HCT116 (cell line): ENCODE results near the gene CA10. TPM values are rescaled to one million over a fixed set of nuclear protein-coding genes. Genes with fewer than 3 reads are reported as not detected.

ENCODE experiments used
- ATAC-seq: fragments of 200-7000 bp; cut with Tn5 transposase; 2 replicates; pipeline ENCODE4 v1.9.1; 2020; ENCODE audit warnings: mild to moderate bottlenecking, moderate library complexity
- BruUV-seq: library from RNA; stranded (reverse); fragments of 400-500 nt; replicated peaks from 2 replicates; lab custom pipeline; 2021; lab: Mats Ljungman, UMichigan
- CTCF ChIA-PET: fragments of 300-600 bp; sonication (Branson Sonifier 250); formaldehyde crosslinking; loops from one replicate; lab custom pipeline; 2021; ENCODE audit warnings: antibody characterized with exemption; lab: Charles Lee
- POLR2A ChIA-PET: fragments of 300-600, 350-600 bp; sonication (Branson Sonifier 250); formaldehyde crosslinking; loops from one replicate; lab custom pipeline; 2021; ENCODE audit warnings: antibody characterized with exemption; lab: Charles Lee
- RAD21 ChIA-PET, 2 experiments: fragments of 300-600 bp; sonication (Branson Sonifier 250); formaldehyde crosslinking; loops; one replicate each; lab custom pipeline; 2023; ENCODE audit warnings: low total read pairs in 2 of 2; ENCODE audit not compliant: uncharacterized antibody in 2 of 2, unreplicated experiment in 2 of 2, low non-redundant PET in 1 of 2; lab: Charles Lee
- DNase-seq: peaks from one replicate; pipeline ENCODE4 v3.0.0-alpha.2; 2010; ENCODE audit warnings: low read depth, low spot score
- H2AFZ ChIP-seq: fragments of 200-600 bp; shearing (Covaris generic), sonication (generic); 2 replicates; pipeline ENCODE4 v1.6.1; 2017; ENCODE audit warnings: low read depth, mixed run types, mixed read lengths, antibody characterized with exemption, low read length; ENCODE audit not compliant: poor library complexity, severe bottlenecking
- H3K27ac ChIP-seq: 2 replicates; pipeline ENCODE4 v1.5.1; 2012; ENCODE audit warnings: low read depth, low read length
- H3K27me3 ChIP-seq: fragments of 200-600 bp; sonication (generic); 2 replicates; pipeline ENCODE4 v1.6.1; 2016; ENCODE audit warnings: mixed run types, low read length, mixed read lengths; ENCODE audit not compliant: insufficient read depth
- H3K36me3 ChIP-seq, 2 experiments: fragments of 200-500 bp in 1 of 2; fragments of 200-600 bp in 1 of 2; sonication (Bioruptor generic) in 1 of 2; sonication (generic) in 1 of 2; 2 replicates each; pipeline versions ENCODE4 v1.5.1 to v1.6.1; 2014 to 2016; ENCODE audit warnings: low read length in 2 of 2, inconsistent platforms in 1 of 2, mixed read lengths in 1 of 2, mixed run types in 1 of 2; ENCODE audit not compliant: insufficient read depth in 2 of 2, control insufficient read depth in 1 of 2
- H3K4me1 ChIP-seq, 2 experiments: fragments of 200-600 bp in 1 of 2; sonication (generic) in 1 of 2; 2 replicates each; pipeline versions ENCODE4 v1.5.1 to v1.6.1; 2012 to 2017; ENCODE audit warnings: low read length in 2 of 2, inconsistent platforms in 1 of 2, mild to moderate bottlenecking in 1 of 2, mixed read lengths in 1 of 2, mixed run types in 1 of 2, moderate library complexity in 1 of 2; ENCODE audit not compliant: insufficient read depth in 2 of 2, control insufficient read depth in 1 of 2
- H3K4me2 ChIP-seq: fragments of 200-600 bp; sonication (generic); 2 replicates; pipeline ENCODE4 v1.6.1; 2017; ENCODE audit warnings: mixed run types, low read length, mixed read lengths
- H3K4me3 ChIP-seq, 2 experiments: fragments of 200-600 bp in 1 of 2; sonication (generic) in 1 of 2; replicated peaks in 1 of 2; 2 replicates each; pipeline ENCODE4 v1.5.1; 2011 to 2016; ENCODE audit warnings: low read length in 2 of 2, control low read depth in 1 of 2, low read depth in 1 of 2, mild to moderate bottlenecking in 1 of 2, mixed read lengths in 1 of 2, mixed run types in 1 of 2
- H3K79me2 ChIP-seq: fragments of 200-600 bp; sonication (generic); 2 replicates; pipeline ENCODE4 v1.6.1; 2017; ENCODE audit warnings: mild to moderate bottlenecking, mixed run types, low read length, moderate library complexity, mixed read lengths; ENCODE audit not compliant: insufficient read depth
- H3K9ac ChIP-seq: fragments of 200-600 bp; sonication (generic); 2 replicates; pipeline ENCODE4 v1.6.1; 2016; ENCODE audit warnings: low read length, mixed read lengths
- H3K9me2 ChIP-seq: fragments of 200-600 bp; sonication (generic), shearing (Covaris generic); 2 replicates; pipeline ENCODE4 v1.6.1; 2017; ENCODE audit warnings: mixed run types, mild to moderate bottlenecking, moderate library complexity; ENCODE audit not compliant: insufficient read depth
- H3K9me3 ChIP-seq, 2 experiments: fragments of 200-500 bp in 1 of 2; fragments of 200-600 bp in 1 of 2; sonication (Bioruptor generic) in 1 of 2; sonication (generic) in 1 of 2; 2 replicates each; pipeline ENCODE4 v1.6.1; 2014 to 2017; ENCODE audit warnings: low read length in 2 of 2, mixed read lengths in 2 of 2, inconsistent platforms in 1 of 2, low read depth in 1 of 2, mild to moderate bottlenecking in 1 of 2, mixed run types in 1 of 2, moderate library complexity in 1 of 2; ENCODE audit not compliant: control insufficient read depth in 1 of 2, insufficient read depth in 1 of 2
- H4K20me1 ChIP-seq: fragments of 200-600 bp; sonication (generic), shearing (Covaris generic); 2 replicates; pipeline ENCODE4 v1.6.1; 2017; ENCODE audit warnings: mixed run types, mild to moderate bottlenecking, moderate library complexity; ENCODE audit not compliant: insufficient read depth
- CBX3 ChIP-seq: IDR thresholded peaks from 2 replicates; pipeline ENCODE4 v1.6.1; 2012; ENCODE audit warnings: low read depth
- CEBPB ChIP-seq: IDR thresholded peaks from 2 replicates; pipeline ENCODE4 v1.6.1; 2012; ENCODE audit warnings: low read depth
- ELF1 ChIP-seq: IDR thresholded peaks from 2 replicates; pipeline ENCODE4 v1.6.1; 2012; ENCODE audit warnings: low read depth, borderline replicate concordance
- EZH2 ChIP-seq: fragments of 200-600 bp; sonication (generic); IDR thresholded peaks from 2 replicates; pipeline ENCODE4 v1.6.1; 2017; ENCODE audit warnings: antibody characterized with exemption, mixed run types
- JUND ChIP-seq: IDR thresholded peaks from 2 replicates; pipeline ENCODE4 v1.6.1; 2012
- POLR2A ChIP-seq: IDR thresholded peaks from 2 replicates; pipeline ENCODE4 v1.7.0; 2011; ENCODE audit warnings: borderline replicate concordance; ENCODE audit not compliant: insufficient read depth, insufficient read length; ENCODE audit errors: extremely low read depth
- POLR2AphosphoS5 ChIP-seq: IDR thresholded peaks from 2 replicates; pipeline ENCODE4 v1.6.1; 2011; ENCODE audit warnings: mild to moderate bottlenecking, low read depth, low read length, moderate library complexity
- RAD21 ChIP-seq: IDR thresholded peaks from 2 replicates; pipeline ENCODE4 v1.6.1; 2012; ENCODE audit warnings: low read depth, mild to moderate bottlenecking
- SIN3A ChIP-seq: IDR thresholded peaks from 2 replicates; pipeline ENCODE4 v1.6.1; 2012; ENCODE audit warnings: low read depth
- SRF ChIP-seq: IDR thresholded peaks from 2 replicates; pipeline ENCODE4 v1.6.1; 2012; ENCODE audit warnings: low read depth
- ZNF274 ChIP-seq: fragments of 200-500 bp; sonication (Bioruptor generic); IDR thresholded peaks from 2 replicates; pipeline ENCODE4 v1.6.1; 2014; ENCODE audit warnings: mild to moderate bottlenecking, low read depth, low read length, inconsistent platforms
- intact Hi-C: fragments of 100-400 bp; cut with micrococcal nuclease; formaldehyde crosslinking; loops from 2 replicates; pipeline ENCODE4 v1.10.0; 2022
- total RNA-seq: library from RNA; stranded (reverse); gene quantifications from one replicate; pipeline ENCODE4 v1.2.1, GENCODE V29; 2021; ENCODE audit not compliant: unreplicated experiment
- TF ChIP-seq, protein P1 (sequence below): IDR thresholded peaks from 2 replicates; pipeline ENCODE4 v1.6.1; 2011; ENCODE audit warnings: mild to moderate bottlenecking, low read length, moderate library complexity; ENCODE audit not compliant: insufficient replicate concordance; ENCODE audit errors: extremely low read depth
- TF ChIP-seq, protein P2 (sequence below): IDR thresholded peaks from 2 replicates; pipeline ENCODE4 v1.6.1; 2012
- TF ChIP-seq, protein P3 (sequence below): IDR thresholded peaks from 2 replicates; pipeline ENCODE4 v1.6.1; 2012
- TF ChIP-seq, protein P4 (sequence below): IDR thresholded peaks from 2 replicates; pipeline ENCODE4 v1.6.1; 2012; ENCODE audit warnings: low read depth

The CA10 gene
- total RNA-seq, 1 experiment from 2014 or later: not detected

DNA sequence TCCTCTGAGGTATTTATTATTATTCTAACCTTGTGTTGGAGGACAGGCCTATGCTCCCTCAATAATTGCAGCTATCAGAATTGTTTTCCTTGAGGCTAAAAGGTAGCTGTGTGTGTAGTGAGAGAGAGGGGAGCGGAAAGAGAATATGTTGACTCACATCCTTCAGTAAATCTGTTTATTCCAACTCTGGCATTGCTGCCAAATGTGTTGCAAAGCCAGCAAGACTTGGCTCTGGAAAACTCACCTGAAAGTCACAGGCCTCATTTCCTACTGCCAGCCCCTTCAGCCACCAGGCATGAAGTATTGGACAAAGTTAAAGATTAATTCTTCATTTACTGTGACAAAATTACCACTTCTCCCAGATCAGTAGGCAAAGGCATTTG, 9.6 kb downstream of the CA10 start:
- Histone ChIP-seq H4K20me1 (no peaks in the 10 kb centered on the region), H3K27ac (no peak overlapping the region), H3K4me1 (no peaks in the 10 kb centered on the region), H2AFZ (no peak overlapping the region), H3K9me2 (no peaks in the 10 kb centered on the region), H3K27me3 (no peaks in the 10 kb centered on the region), H3K4me3 (no peak overlapping the region), H3K9me3 (peaks cover 25% of the 10 kb centered on the region in 2 experiments; a peak in 3 of 4 replicates), H3K36me3 (no peaks in the 10 kb centered on the region), H3K9ac (no peak overlapping the region), H3K4me2 (no peak overlapping the region), H3K79me2 (no peaks in the 10 kb centered on the region)
- ATAC-seq: no peak
- BruUV-seq: no TSS peak
- no peak for TF ChIP-seq RAD21
- no peak for TF ChIP-seq POLR2AphosphoS5
- no peak for TF ChIP-seq CBX3
- TF ChIP-seq JUND: no peak
- TF ChIP-seq ELF1: no peak
- TF ChIP-seq, protein P1, sequence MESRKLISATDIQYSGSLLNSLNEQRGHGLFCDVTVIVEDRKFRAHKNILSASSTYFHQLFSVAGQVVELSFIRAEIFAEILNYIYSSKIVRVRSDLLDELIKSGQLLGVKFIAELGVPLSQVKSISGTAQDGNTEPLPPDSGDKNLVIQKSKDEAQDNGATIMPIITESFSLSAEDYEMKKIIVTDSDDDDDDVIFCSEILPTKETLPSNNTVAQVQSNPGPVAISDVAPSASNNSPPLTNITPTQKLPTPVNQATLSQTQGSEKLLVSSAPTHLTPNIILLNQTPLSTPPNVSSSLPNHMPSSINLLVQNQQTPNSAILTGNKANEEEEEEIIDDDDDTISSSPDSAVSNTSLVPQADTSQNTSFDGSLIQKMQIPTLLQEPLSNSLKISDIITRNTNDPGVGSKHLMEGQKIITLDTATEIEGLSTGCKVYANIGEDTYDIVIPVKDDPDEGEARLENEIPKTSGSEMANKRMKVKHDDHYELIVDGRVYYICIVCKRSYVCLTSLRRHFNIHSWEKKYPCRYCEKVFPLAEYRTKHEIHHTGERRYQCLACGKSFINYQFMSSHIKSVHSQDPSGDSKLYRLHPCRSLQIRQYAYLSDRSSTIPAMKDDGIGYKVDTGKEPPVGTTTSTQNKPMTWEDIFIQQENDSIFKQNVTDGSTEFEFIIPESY: no peak
- no peak for DNase-seq
- ChIA-PET CTCF (no interaction called here), POLR2A (no interaction called here), RAD21 (no interaction called here)
- intact Hi-C loops: no loop called here

DNA sequence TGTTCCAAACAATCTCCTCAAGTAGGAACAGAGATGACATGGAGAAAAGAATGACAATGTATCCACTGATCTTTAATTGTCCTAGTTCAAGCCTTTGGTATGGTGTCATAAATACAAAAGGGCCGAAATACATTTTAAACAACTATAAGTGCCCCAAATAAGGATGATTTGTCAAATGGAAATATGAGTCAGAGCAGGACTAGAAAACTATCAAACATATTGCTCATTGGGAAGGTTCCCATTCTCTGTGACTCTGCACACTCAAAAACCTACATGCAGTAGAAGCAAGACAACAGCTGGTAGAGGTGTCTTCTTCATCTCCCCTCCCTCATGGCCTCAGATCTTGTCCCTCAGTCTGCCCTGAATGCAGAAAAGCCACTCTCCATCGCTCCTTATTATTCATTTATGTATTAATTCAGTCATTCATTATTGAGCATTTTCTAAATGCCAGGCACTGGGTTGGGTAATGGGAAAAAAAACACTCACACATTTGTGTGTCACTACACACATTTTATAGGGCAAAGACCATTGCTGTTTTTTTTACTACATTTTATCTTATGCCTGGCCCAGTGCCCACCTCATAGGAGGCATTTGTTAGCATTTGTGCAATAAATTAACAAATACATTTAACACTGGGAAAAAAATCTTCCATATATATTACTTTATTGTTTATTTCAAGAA, 10.1 kb downstream of the CA10 start:
- Histone ChIP-seq H3K4me1 (no peaks in the 10 kb centered on the region), H3K9ac (no peak overlapping the region), H3K27ac (no peak overlapping the region), H3K9me3 (peaks cover 21 to 25% of the 10 kb centered on the region in 2 experiments; a peak in 3 of 4 replicates), H3K79me2 (no peaks in the 10 kb centered on the region), H3K9me2 (no peaks in the 10 kb centered on the region), H2AFZ (no peak overlapping the region), H3K4me2 (no peak overlapping the region), H4K20me1 (no peaks in the 10 kb centered on the region), H3K27me3 (no peaks in the 10 kb centered on the region), H3K36me3 (no peaks in the 10 kb centered on the region), H3K4me3 (no peak overlapping the region)
- intact Hi-C loops: no loop called here
- ATAC-seq (no peak), DNase-seq (no peak)
- RAD21 ChIA-PET: no interaction called here
- CTCF ChIA-PET: no interaction called here
- BruUV-seq: no TSS peak
- POLR2A ChIA-PET: no interaction called here
- TF ChIP-seq, protein P2, sequence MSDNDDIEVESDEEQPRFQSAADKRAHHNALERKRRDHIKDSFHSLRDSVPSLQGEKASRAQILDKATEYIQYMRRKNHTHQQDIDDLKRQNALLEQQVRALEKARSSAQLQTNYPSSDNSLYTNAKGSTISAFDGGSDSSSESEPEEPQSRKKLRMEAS: no peak
- TF ChIP-seq, protein P3, sequence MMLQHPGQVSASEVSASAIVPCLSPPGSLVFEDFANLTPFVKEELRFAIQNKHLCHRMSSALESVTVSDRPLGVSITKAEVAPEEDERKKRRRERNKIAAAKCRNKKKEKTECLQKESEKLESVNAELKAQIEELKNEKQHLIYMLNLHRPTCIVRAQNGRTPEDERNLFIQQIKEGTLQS: no peak
- TF ChIP-seq SIN3A (no peak), ZNF274 (no peak), JUND (no peak), CBX3 (no peak), POLR2AphosphoS5 (no peak), POLR2A (no peak), CEBPB (no peak), SRF (no peak), ELF1 (no peak), EZH2 (no peak)
- TF ChIP-seq, protein P4, sequence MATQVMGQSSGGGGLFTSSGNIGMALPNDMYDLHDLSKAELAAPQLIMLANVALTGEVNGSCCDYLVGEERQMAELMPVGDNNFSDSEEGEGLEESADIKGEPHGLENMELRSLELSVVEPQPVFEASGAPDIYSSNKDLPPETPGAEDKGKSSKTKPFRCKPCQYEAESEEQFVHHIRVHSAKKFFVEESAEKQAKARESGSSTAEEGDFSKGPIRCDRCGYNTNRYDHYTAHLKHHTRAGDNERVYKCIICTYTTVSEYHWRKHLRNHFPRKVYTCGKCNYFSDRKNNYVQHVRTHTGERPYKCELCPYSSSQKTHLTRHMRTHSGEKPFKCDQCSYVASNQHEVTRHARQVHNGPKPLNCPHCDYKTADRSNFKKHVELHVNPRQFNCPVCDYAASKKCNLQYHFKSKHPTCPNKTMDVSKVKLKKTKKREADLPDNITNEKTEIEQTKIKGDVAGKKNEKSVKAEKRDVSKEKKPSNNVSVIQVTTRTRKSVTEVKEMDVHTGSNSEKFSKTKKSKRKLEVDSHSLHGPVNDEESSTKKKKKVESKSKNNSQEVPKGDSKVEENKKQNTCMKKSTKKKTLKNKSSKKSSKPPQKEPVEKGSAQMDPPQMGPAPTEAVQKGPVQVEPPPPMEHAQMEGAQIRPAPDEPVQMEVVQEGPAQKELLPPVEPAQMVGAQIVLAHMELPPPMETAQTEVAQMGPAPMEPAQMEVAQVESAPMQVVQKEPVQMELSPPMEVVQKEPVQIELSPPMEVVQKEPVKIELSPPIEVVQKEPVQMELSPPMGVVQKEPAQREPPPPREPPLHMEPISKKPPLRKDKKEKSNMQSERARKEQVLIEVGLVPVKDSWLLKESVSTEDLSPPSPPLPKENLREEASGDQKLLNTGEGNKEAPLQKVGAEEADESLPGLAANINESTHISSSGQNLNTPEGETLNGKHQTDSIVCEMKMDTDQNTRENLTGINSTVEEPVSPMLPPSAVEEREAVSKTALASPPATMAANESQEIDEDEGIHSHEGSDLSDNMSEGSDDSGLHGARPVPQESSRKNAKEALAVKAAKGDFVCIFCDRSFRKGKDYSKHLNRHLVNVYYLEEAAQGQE: no peak
